Endothelial cell of umbilical vein (primary cell): ENCODE measurements around the gene ASTN1. TPM values are rescaled to one million over a fixed set of nuclear protein-coding genes. Genes with fewer than 3 reads are reported as not detected.

Source experiments
- BruUV-seq: library from RNA; stranded (reverse); fragments of 400-500 nt; replicated peaks from 2 replicates; lab custom pipeline; 2021; lab: Mats Ljungman, UMichigan
- CTCF ChIA-PET: fragments of 300-600, 350-600 bp; sonication (Branson Sonifier 250); formaldehyde crosslinking; loops from one replicate; lab custom pipeline; 2021; ENCODE audit warnings: antibody characterized with exemption, inconsistent platforms; lab: Charles Lee
- POLR2A ChIA-PET: fragments of 300-600, 350-600 bp; sonication (Branson Sonifier 250); formaldehyde crosslinking; loops from one replicate; lab custom pipeline; 2021; ENCODE audit warnings: antibody characterized with exemption, inconsistent platforms; lab: Charles Lee
- DNase-seq: peaks from one replicate; pipeline ENCODE4 v3.0.0-alpha.2; 2011; ENCODE audit warnings: low read depth, low spot score
- FAIRE-seq: peaks from 2 replicates; lab custom pipeline; 2011; peaks lifted over from hg19 to GRCh38; lab: Jason Lieb, UNC
- H2AFZ ChIP-seq: 2 replicates; pipeline ENCODE4 v1.6.0; 2012; ENCODE audit warnings: low read depth, low read length, control low read depth, inconsistent platforms
- H3K27ac ChIP-seq: 2 replicates; pipeline ENCODE4 v1.5.1; 2011; ENCODE audit warnings: low read depth, mild to moderate bottlenecking, control low read depth, low read length, moderate library complexity; ENCODE audit not compliant: insufficient read depth
- H3K27me3 ChIP-seq, 2 experiments: 2 replicates each; pipeline versions ENCODE4 v1.6.0 to v1.6.1; 2011; ENCODE audit warnings: low read length in 2 of 2, mixed read lengths in 1 of 2; ENCODE audit not compliant: control insufficient read depth in 2 of 2, insufficient read depth in 2 of 2
- H3K36me3 ChIP-seq, 2 experiments: 2 replicates in 1 of 2; 3 replicates in 1 of 2; pipeline ENCODE4 v1.5.1; 2011; ENCODE audit warnings: low read length in 2 of 2, mild to moderate bottlenecking in 1 of 2, moderate library complexity in 1 of 2; ENCODE audit not compliant: control insufficient read depth in 2 of 2, insufficient read depth in 2 of 2; ENCODE audit errors: extremely low read depth in 1 of 2
- H3K4me1 ChIP-seq: 3 replicates; pipeline ENCODE4 v1.5.1; 2011; ENCODE audit warnings: mild to moderate bottlenecking, low read length; ENCODE audit not compliant: control insufficient read depth, insufficient read depth; ENCODE audit errors: extremely low read depth
- H3K4me2 ChIP-seq: 2 replicates; pipeline ENCODE4 v1.6.1; 2011; ENCODE audit warnings: low read length, control low read depth, mixed read lengths; ENCODE audit not compliant: insufficient read depth
- H3K4me3 ChIP-seq, 3 experiments: fragments of 200-600 bp in 1 of 3; sonication (generic), shearing (Covaris generic) in 1 of 3; replicated peaks in 1 of 3; 2 replicates each; pipeline ENCODE4 v1.5.1; 2011 to 2016; ENCODE audit warnings: control low read depth in 3 of 3, low read length in 3 of 3, mild to moderate bottlenecking in 2 of 3, inconsistent platforms in 1 of 3, low read depth in 1 of 3, moderate library complexity in 1 of 3; ENCODE audit not compliant: insufficient read depth in 1 of 3
- H3K79me2 ChIP-seq: 2 replicates; pipeline ENCODE4 v1.6.0; 2012; ENCODE audit warnings: low read length, inconsistent platforms; ENCODE audit not compliant: control insufficient read depth, insufficient read depth
- H3K9ac ChIP-seq: replicated peaks from 2 replicates; pipeline ENCODE3; 2011; ENCODE audit warnings: low read length, control low read depth; ENCODE audit not compliant: insufficient read depth; ENCODE audit errors: extremely low read depth
- H3K9me1 ChIP-seq: replicated peaks from 3 replicates; pipeline ENCODE4 v1.6.0; 2011; ENCODE audit warnings: mild to moderate bottlenecking, low read length; ENCODE audit not compliant: control insufficient read depth, insufficient read depth; ENCODE audit errors: extremely low read depth
- H3K9me3 ChIP-seq: replicated peaks from 2 replicates; pipeline ENCODE4 v1.5.1; 2012; ENCODE audit warnings: low read length, inconsistent platforms; ENCODE audit not compliant: control insufficient read depth, insufficient read depth
- H4K20me1 ChIP-seq: replicated peaks from 2 replicates; pipeline ENCODE3; 2011; ENCODE audit warnings: mild to moderate bottlenecking, low read length; ENCODE audit not compliant: control insufficient read depth, insufficient read depth; ENCODE audit errors: extremely low read depth
- EZH2 ChIP-seq: IDR thresholded peaks from 2 replicates; pipeline ENCODE4 v1.6.1; 2012; ENCODE audit warnings: borderline replicate concordance, low read depth, mild to moderate bottlenecking, moderate library complexity, low read length, inconsistent platforms; ENCODE audit not compliant: severe bottlenecking
- FOS ChIP-seq: IDR thresholded peaks from 2 replicates; pipeline ENCODE4 v1.6.1; 2011; ENCODE audit warnings: mild to moderate bottlenecking, low read length, moderate library complexity, borderline replicate concordance; ENCODE audit not compliant: insufficient read depth
- GATA2 ChIP-seq: IDR thresholded peaks from 2 replicates; pipeline ENCODE4 v1.7.0; 2011; ENCODE audit warnings: low read depth, mild to moderate bottlenecking, moderate library complexity, mixed read lengths, low read length; ENCODE audit not compliant: insufficient read length, insufficient read depth
- JUN ChIP-seq: IDR thresholded peaks from 2 replicates; pipeline ENCODE4 v1.6.1; 2011; ENCODE audit warnings: borderline replicate concordance, low read depth; ENCODE audit not compliant: insufficient read length, insufficient read depth
- MYC ChIP-seq: IDR thresholded peaks from one replicate; pipeline ENCODE4 v1.6.1; 2011; ENCODE audit warnings: mild to moderate bottlenecking, low read depth, low read length
- POLR2A ChIP-seq: IDR thresholded peaks from 2 replicates; pipeline ENCODE4 v1.6.1; 2012; ENCODE audit warnings: low read depth, mild to moderate bottlenecking, control low read depth, low read length
- POLR2AphosphoS5 ChIP-seq: IDR thresholded peaks from 2 replicates; pipeline ENCODE4 v1.6.1; 2012; ENCODE audit warnings: low read depth, mild to moderate bottlenecking, control low read depth, low read length, moderate library complexity; ENCODE audit not compliant: insufficient read depth
- dilution Hi-C: fragments of 300-500 bp; cut with MboI; formaldehyde crosslinking; loops from one replicate; pipeline ENCODE4 v1.15.0; 2019; ENCODE audit warnings: low sequenced_read_pairs; ENCODE audit not compliant: extremely low pct_ligation_motif_present
- intact Hi-C: fragments of 100-400 bp; cut with micrococcal nuclease; formaldehyde crosslinking; loops from one replicate; pipeline ENCODE4 v1.10.0; 2022
- polyA plus RNA-seq, 4 experiments: library from polyadenylated mRNA; depleted of rRNA in 3 of 4; stranded (reverse) in 3 of 4; unstranded in 1 of 4; fragments of >200 nt; gene quantifications; 2 replicates each; pipeline versions ENCODE4 v1.2.1 to v1.2.3, GENCODE V29; 2011 to 2012; ENCODE audit warnings: missing spikeins in 1 of 4
- total RNA-seq: library from RNA; stranded (reverse); gene quantifications from 2 replicates; pipeline ENCODE4 v1.2.3, GENCODE V29; 2021
- TF ChIP-seq, protein P1 (sequence below): IDR thresholded peaks from 2 replicates; pipeline ENCODE4 v1.6.1; 2011; ENCODE audit not compliant: insufficient read depth, insufficient read length
- TF ChIP-seq, protein P2 (sequence below), 2 donors: IDR thresholded peaks; 1 replicate in 1 of 2; 2 replicates in 1 of 2; pipeline ENCODE4 v1.5.1; 2011; ENCODE audit warnings: low read length in 2 of 2, mild to moderate bottlenecking in 2 of 2, moderate library complexity in 2 of 2, control low read depth in 1 of 2, inconsistent platforms in 1 of 2, low read depth in 1 of 2; ENCODE audit not compliant: insufficient read depth in 1 of 2; ENCODE audit errors: extremely low read depth in 1 of 2

The ASTN1 gene
- total and polyA plus RNA-seq, 2 donors (not counting 3 experiments of a cell fraction or from before 2014, with no cell fraction given) = 0.04 TPM; not detected in 1

DNA sequence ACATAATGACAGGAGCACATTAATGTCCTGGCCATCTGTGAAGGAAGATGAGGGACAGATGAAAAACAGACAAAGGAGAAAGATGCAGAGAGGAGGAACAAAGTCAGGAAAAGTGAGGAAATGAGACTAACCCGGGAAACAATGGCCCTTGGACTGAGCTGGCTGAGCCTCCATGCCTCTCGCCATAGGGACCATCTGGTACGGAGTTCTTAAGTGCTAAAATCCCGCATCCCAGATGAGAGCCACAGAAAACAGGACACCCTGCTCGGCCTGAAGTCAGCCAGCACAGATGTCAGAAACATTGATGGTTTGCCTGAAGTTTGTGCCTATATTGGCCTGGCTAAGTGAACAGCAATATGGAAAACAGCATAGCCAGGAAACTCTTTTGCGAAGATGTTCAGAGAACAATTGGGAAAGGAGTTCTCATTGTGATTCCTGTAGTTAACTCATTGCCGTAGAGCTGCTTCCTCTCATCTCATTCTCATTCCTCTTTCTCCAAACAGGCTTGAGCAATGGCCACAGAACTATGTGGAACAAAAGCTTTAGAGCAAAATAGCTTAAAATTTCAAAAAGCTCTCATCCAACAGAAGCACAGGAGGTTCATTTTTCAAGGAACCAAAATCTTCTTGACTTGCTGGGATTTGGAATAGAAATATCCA is 96.6 kb downstream of the ASTN1 start:
- Histone ChIP-seq H3K9ac (no peak overlapping the region), H3K4me3 (no peak overlapping the region), H3K4me2 (no peak overlapping the region), H3K9me3 (no peaks in the 10 kb centered on the region), H3K4me1 (no peaks in the 10 kb centered on the region), H4K20me1 (no peaks in the 10 kb centered on the region), H3K27ac (no peak overlapping the region), H3K27me3 (no peaks in the 10 kb centered on the region), H3K9me1 (no peaks in the 10 kb centered on the region), H3K79me2 (no peaks in the 10 kb centered on the region), H2AFZ (no peak overlapping the region), H3K36me3 (no peaks in the 10 kb centered on the region)
- no TSS peak for BruUV-seq
- dilution Hi-C loops = no loop called here
- FAIRE-seq (no peak), DNase-seq (no peak)
- ChIA-PET CTCF (no interaction called here), POLR2A (no interaction called here)
- intact Hi-C loops = no loop called here
- TF ChIP-seq JUN (no peak), POLR2A (no peak), EZH2 (no peak), GATA2 (no peak), MYC (no peak), FOS (no peak), POLR2AphosphoS5 (no peak)
- TF ChIP-seq, protein P1, sequence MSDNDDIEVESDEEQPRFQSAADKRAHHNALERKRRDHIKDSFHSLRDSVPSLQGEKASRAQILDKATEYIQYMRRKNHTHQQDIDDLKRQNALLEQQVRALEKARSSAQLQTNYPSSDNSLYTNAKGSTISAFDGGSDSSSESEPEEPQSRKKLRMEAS = no peak
- TF ChIP-seq, protein P2, sequence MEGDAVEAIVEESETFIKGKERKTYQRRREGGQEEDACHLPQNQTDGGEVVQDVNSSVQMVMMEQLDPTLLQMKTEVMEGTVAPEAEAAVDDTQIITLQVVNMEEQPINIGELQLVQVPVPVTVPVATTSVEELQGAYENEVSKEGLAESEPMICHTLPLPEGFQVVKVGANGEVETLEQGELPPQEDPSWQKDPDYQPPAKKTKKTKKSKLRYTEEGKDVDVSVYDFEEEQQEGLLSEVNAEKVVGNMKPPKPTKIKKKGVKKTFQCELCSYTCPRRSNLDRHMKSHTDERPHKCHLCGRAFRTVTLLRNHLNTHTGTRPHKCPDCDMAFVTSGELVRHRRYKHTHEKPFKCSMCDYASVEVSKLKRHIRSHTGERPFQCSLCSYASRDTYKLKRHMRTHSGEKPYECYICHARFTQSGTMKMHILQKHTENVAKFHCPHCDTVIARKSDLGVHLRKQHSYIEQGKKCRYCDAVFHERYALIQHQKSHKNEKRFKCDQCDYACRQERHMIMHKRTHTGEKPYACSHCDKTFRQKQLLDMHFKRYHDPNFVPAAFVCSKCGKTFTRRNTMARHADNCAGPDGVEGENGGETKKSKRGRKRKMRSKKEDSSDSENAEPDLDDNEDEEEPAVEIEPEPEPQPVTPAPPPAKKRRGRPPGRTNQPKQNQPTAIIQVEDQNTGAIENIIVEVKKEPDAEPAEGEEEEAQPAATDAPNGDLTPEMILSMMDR (IDR thresholded peaks at IDR 0.05; ENCODE audit: extremely low read depth in 1 of 2, insufficient read depth in 1 of 2, low read depth in 1 of 2, low read length in 2 of 2) = no peak
